NCI-H2171 treated with DMSO at 0.1 percent for 48 hours (cell line): ENCODE data around the gene PTPRM.

Experiments
- DNase-seq: peaks from one replicate; lab custom pipeline; 2025; lab: John Stamatoyannopoulos, UW

PTPRM gene

GRCh38 chr18:8174771-8175170, 607.7 kb downstream of the PTPRM start:
- no peak for DNase-seq

- DNase-seq = no peak
Measured at GRCh38 chr18:8175501-8176061, 608.5 kb downstream of the PTPRM start.

GRCh38 chr18:8176109-8176508, 609.0 kb downstream of the PTPRM start:
- no peak for DNase-seq

- DNase-seq = no peak
Measured at GRCh38 chr18:8176554-8176953, 609.4 kb downstream of the PTPRM start.

GRCh38 chr18:8177330-8178016, 610.4 kb downstream of the PTPRM start:
- DNase-seq = peak; percentile 79

- no peak for DNase-seq
Measured at GRCh38 chr18:8186413-8186812, 619.3 kb downstream of the PTPRM start.

GRCh38 chr18:8188184-8188583, 621.1 kb downstream of the PTPRM start:
- DNase-seq = no peak

- no peak for DNase-seq
Measured at GRCh38 chr18:8190980-8191379, 623.9 kb downstream of the PTPRM start.

- DNase-seq = no peak
Measured at GRCh38 chr18:8194431-8194830, 627.3 kb downstream of the PTPRM start.

- no peak for DNase-seq
Measured at GRCh38 chr18:8196238-8196637, 629.1 kb downstream of the PTPRM start.

- DNase-seq = no peak
Measured at GRCh38 chr18:8197499-8197898, 630.4 kb downstream of the PTPRM start.

GRCh38 chr18:8207996-8208395, 640.9 kb downstream of the PTPRM start:
- DNase-seq = no peak

GRCh38 chr18:8208716-8209115, 641.6 kb downstream of the PTPRM start:
- DNase-seq = no peak

GRCh38 chr18:8212896-8213780, 646.0 kb downstream of the PTPRM start:
- DNase-seq = no peak

- DNase-seq = no peak
Measured at GRCh38 chr18:8215741-8216140, 648.6 kb downstream of the PTPRM start.

- DNase-seq = no peak
Measured at GRCh38 chr18:8217051-8217564, 650.0 kb downstream of the PTPRM start.

GRCh38 chr18:8218197-8218596, 651.1 kb downstream of the PTPRM start:
- no peak for DNase-seq

GRCh38 chr18:8221452-8221851, 654.3 kb downstream of the PTPRM start:
- no peak for DNase-seq

GRCh38 chr18:8224576-8224975, 657.5 kb downstream of the PTPRM start:
- no peak for DNase-seq

- no peak for DNase-seq
Measured at GRCh38 chr18:8229040-8229439, 661.9 kb downstream of the PTPRM start.

GRCh38 chr18:8229787-8230186, 662.7 kb downstream of the PTPRM start:
- DNase-seq = no peak

GRCh38 chr18:8231316-8231715, 664.2 kb downstream of the PTPRM start:
- no peak for DNase-seq

GRCh38 chr18:8232791-8233190, 665.7 kb downstream of the PTPRM start:
- no peak for DNase-seq
